Stimulated activated CD4-positive, alpha-beta T cell treated with anti-CD3 and anti-CD28 coated beads, Interleukin-4, amount 100 ng/mL, for 4 hours (primary cell): ENCODE results near the gene SURF6.
"Not testable (repeated sequence)": the region's sequence is repeated elsewhere in the genome, so short reads cannot be mapped to it uniquely, and the experiment has no call there.

ENCODE experiments used
- DNase-seq, 2 experiments: peaks; one replicate each; pipeline ENCODE4 v3.0.0-alpha.2; 2020

Gene SURF6

DNA sequence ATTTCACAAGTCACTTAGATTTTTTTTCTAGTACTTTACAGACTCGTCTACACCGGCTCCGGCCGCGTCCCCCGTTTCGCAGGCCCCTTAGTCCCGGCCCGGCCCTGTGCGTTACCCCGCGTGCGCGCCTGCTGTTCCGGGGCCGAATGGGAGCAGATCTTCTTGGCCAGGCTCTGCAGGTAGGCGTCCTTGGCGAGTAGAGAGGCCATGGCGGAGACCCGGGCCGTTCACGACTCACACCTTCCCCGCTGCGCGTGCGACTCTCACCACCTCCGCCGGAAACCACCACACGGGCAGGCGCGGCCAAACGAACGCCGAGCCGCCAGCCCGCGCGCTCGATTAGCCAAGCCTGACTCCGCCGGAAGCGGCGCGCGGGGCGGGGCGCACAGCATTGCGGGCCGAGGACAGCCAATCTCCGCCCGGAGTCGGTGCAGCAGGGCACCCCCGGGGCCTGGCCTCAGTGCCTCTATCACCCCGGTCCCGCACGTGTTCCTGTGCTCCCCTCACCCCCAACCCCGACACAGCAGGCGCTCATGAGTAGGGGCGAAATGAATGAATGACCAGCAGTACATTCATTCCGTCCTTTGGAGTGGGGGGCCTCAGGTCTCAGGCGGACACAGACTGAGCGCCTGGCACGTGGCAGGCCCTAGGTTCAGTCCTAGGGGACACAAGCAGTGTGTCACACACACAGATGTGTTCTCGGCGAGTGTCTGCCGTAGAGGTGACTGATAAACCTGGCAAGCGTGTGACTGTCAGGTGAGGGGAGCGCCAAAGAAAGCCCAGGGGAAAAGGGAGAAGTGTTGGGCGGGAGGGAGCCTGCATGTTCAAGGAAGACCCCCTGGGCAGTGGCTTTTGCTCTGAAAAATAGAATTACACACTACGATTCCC is at the start of gene SURF6:
SURF6 (minus strand) TSS at position 265 of the 888 bp plus-strand sequence; CDS start at position 209, 56 bp downstream.
- peak; percentile 93 to 95 for DNase-seq

DNA sequence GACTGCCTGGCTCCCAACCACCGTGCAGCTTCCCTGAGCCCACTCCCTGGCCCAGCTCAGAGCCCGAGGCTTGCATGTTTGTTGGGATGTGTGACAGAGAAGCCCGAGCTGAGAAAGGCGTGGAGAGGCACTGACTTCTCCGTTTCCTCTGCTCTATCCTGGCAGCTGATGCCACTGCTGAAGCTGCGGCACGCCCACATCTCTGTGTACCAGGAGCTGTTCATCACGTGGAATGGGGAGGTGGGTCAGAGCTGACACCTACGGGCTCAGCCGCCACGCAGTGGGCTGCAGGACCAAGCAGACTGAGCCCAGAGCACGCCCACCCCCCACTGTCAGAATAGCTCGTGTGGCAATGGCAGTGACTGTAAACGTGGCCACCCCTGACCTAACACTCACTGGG is 49.5 kb upstream of the SURF6 start:
- no peak for DNase-seq

DNA sequence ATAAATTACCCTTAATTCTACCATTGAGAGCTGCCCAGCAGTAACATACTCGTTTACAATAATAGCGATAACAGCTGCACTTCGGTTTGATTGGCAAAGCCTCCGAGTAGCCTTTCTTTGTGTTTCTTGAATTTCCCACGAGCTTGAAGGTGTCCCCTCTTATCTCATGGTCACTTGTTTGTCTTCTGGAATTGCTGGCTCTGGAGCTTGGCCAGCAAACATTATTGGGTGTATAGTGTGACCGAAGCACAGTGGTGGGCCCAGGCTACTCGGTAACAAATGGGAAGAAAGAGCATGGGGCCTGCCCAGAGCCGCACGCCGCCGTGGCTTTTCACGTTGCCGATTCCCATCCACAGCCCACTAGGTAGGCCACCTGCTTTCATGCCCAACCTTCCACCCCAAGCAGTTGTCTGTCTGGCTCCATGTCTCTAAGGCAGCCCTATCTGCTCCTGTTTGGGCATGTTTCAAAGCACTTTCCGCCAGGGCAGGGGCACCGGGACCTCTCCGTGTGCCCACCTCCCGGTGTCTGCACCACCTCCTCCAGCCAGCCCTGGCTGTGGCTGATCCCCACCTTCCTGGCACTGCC is 48.8 kb upstream of the SURF6 start:
- no peak for DNase-seq

DNA sequence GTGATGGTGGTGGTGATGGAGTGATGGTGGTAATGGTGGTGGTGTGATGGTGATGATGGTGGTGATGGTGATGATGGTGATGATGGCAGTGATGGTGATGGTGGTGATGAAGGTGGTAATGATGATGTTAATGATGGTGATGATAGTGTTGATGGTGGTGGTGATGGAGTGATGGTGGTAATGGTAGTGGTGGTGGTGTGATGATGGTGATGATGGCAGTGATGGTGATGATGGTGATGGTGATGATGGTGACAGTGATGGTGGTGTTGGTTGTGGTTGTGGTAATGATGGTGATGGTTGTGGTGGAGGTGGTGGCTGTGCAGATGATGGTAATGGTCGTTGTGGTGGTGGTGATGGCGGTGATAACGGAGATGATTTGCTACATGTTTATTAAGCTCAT is 47.5 kb upstream of the SURF6 start:
- DNase-seq, result no peak

DNA sequence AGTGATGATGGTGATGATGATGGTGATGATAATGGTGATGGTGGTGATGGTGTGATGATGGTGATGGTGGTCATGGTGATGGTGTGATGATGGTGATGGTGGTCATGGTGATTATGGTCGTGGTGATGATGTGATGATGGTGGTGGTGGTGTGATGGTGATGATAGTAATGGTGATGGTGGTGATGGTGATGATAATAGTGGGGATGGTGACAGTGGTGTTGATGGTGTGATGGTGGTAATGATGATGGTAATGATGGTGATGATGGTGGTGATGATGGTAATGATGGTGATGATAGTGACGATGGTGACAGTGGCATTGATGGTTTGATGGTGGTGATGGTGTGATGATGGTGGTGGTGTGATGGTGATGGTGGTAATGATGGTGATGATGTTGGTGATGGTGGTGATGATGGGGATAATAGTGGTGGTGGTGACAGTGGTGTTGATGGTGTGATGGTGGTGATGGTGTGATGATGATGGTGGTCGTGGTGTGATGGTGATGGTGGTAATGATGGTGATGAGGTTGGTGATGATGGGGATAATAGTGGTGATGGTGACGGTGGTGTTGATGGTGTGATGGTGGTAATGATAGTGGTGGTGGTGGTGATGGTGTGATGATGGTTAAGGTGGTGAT is 46.6 kb upstream of the SURF6 start:
- no peak for DNase-seq

DNA sequence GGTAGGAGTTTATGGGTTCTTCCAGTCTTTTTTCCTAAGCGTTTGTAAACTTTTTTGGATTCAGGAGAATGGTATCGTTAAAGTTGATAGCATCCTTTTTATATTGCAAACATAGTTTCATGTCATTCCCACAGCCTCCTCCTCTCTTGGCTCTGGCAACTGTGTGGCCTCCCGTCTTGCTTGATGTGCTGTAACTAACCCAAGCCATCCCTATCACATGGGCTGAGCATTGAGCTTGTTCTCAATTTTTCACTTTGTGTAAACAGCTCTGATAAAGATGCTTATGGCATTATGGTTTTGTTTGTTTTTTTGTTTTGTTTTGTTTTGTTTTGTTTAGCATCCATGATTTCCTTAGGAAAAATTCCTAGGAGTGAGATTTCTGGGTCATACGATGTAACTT is 44.7 kb upstream of the SURF6 start:
- DNase-seq, result no peak

DNA sequence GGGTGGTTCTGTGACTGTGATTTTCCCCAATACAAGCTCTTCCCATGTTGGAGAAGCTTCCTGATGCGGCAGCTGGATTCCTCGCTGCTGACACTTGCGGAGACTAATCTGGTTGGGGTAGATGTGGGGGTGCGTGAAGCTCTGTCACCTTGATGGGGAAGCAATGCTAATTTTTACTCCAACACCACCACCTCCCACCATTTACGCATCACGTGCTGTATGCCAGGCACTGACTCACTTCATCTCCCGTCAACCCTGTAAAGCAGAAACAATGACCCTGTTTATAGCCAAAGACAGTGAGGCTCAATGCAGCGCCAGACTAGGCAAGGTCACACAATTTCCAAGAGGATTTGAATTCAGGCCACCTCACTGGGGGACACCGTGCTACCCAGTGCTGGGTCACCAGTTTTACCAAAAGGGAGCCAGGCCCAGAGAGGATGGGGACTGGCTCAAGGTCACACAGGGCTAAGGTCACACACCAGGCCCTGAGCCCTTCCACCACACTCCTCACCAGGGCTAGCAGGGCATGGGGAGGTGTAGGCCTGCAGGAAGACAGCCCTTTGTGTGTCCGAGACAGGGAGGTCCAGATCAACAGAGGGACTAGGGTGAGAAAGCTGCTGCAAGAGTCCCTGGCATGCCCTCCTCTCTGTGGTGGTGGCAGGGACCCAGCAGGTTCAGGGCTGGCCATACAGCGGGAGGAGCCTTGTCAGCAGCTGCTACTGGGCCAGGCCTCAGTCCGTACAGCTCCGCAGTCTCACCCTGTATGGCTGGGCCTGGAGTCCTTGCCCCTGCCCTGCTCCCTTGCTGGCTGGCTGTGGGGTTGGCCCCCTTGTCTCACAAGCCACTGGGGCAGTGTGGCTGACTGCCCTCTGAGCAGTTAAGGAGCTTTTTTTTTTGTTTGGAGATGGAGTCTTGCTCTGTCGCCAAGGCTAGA is 43.4 kb upstream of the SURF6 start:
- DNase-seq, result no peak

DNA sequence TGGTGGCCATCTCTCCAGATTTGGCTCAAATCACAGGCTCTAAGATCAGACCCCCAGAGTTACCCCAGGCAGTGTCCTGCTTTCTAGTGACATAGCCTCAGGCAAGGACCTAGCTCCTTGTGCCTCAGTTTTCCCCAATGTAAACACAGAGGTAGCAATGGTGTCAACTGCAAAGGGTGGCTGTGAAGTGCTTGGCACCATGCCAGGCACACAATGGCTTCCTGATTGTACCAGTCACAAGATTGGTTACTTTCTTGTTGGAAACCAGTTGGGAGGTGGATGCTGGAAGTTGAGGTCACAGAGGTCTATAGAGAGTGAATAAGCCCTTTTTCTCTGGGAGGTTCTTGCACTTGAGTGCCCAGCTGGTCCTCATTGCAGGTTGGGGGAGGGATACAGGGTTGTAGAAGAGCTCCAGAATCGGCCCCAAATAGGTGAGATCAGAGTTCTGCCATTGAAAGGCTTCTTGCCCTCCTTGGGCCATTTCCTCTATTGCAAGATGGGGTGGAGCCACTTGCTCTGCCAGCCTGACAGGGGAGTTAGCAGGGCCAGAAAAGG is 42.5 kb upstream of the SURF6 start:
- DNase-seq, result no peak

DNA sequence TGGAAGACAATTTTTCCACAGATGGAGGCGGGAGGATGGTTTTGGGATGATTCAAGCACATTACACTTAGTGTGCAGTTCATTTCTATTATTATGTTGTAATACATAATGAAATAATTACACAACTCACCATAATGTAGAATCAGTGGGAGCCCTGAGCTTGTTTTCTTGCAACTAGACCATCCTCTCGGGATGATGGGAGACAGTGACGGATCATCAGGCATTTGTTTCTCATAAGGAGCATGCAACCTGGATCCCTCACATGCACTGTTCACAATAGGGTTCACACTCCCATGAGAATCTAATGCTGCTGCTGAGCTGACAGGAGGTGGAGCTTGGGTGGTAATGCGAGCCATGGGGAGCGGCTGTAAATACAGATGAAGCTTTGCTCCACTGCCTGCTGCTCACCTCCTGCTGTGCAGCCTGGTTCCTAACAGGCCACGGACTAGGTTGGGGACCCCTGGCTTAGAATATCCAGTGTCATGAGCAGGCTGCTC is 41.8 kb upstream of the SURF6 start:
- DNase-seq, result no peak

DNA sequence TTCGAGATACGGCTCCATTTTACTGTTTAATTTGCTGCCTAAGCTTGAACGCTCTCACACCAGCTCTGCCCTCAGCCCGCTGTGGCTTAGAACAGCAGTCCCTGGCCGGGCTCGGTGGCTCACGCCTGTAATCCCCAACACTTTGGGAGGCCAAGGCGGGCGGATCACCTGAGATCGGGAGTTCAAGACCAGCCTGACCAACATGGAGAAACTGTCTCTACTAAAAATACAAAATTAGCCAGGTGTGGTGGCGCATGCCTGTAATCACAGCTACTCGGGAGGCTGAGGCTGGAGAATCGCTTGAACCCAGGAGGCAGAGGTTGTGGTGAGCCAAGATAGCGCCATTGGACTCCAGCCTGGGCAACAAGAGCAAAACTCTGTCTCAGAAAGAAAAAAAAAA is 41.3 kb upstream of the SURF6 start:
- DNase-seq, result not testable (repeated sequence)

DNA sequence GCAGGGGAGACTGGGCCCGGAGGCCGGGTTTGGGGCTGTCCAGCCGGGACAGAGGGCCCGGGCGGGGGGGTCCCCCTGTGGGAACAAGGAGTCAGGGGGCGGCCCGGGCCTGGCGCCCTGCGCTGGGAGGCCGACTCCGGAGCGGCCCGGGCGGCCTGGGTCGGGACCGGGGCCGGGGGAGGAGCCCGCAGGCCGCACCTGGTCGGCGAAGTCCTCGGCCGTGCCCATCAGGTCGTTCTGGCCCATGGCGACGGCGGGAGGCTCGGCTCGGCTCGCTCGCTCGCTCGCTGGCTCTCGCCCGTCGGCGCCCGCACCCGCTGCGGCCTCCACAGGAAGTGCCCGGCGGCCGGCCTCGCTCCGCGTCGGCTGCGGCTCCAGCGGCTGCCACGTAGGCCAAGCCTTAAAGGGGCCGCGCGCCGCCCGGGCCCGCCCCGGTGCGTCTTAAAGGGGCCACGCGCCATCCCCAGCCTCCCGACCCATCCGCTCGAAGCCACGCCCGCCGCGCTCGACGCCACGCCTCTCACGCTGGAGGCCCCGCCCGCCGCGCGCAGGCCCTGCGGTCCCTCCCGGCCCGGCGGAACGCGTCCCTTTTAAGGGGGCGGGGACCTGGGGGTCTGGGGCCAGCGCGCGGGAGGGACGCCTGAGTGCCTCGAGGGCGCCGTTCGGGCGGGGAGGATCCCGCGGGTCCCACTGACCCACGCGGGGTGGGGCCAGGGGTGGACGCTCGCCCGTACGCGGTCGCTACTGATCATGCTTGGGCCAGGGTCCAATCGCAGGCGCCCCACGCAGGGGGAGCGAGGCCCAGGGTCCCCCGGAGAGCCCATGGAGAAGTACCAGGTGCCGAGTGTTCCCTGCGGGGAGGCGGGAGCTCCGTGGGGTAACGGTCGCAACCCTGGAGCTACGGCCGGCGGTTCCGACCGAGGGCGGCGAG is 40.0 kb upstream of the SURF6 start, which contains the start of the genes STKLD1 and SURF4:
STKLD1 (plus strand) TSS at position 643 of the 931 bp plus-strand sequence; CDS start at position 751, 108 bp downstream.
SURF4 (minus strand) TSS at position 337 of the 931 bp plus-strand sequence; CDS start at position 246, 91 bp downstream.
- peak; percentile 91 to 96 for DNase-seq

DNA sequence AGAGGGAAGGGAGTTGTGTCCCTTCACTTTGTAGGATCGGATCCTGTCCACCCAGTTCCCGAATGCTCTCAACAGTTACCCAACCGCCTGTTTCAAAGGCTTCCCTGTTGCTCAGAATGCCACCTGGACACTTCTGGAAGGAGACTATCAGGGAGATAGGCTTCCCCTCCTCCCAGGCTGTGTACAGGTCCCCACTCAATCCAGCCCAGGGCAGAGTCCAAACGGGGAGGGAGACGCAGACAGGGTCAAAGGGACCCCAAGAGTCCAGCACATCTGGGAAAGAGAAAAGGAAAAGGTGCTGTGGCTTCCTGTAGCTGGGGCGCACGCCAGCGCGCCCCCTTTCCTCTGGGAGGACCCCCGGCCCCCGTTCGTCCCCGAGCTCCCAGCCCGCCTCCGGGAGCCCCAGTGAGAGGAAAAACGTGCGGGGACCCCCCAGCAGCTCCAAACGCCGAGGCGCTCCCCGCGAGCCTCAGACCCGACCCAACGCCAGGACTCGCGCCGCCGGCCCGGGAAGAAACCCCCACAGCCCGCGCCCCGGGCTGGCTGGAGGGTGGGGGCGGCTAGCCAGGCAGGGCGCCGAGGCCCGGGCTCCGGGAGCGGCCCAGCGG is 39.2 kb upstream of the SURF6 start:
- DNase-seq, result no peak

DNA sequence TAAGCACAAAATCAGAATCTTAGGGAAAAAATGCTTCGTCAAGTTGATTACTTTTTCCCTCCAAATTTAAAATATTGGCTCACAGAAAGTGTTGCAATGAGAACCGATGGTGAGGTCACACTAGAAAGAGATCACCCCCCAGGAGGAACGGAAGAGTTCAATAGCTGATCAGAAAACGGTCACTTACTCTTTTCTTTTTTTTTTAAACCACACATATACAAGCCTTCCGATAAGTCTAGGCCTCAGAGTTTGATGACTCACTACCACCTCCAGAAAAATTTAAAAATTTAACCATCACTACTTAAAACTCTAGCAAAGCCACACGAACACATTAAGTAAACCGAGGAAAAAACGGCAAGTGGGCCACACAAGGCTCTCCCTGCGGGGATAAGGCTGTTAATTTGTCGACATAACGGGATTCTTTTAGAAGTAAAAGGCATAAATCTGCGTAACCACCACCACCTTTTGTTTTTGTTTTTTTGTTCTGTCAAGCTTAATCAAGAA is 38.7 kb upstream of the SURF6 start:
- DNase-seq, result no peak

DNA sequence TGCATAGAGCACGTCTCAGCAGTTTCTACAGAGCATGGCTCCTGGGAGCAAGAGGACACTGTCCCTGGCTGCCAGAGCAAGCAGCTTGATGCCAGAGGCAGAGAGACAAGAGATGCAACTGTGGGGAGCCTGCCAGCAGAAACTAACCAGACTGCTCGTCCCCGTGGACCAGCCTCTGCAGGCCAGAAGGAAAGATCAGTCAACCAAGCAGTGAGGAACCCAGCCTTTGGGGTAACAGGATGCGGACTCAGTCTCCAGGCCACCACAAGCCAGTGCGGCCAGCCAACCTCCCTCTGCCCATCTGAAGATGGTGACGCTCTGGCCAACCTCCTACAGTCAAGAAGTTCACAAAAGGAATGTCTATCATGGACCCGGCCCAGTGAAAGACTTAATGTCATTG is 36.2 kb upstream of the SURF6 start:
- no peak for DNase-seq

DNA sequence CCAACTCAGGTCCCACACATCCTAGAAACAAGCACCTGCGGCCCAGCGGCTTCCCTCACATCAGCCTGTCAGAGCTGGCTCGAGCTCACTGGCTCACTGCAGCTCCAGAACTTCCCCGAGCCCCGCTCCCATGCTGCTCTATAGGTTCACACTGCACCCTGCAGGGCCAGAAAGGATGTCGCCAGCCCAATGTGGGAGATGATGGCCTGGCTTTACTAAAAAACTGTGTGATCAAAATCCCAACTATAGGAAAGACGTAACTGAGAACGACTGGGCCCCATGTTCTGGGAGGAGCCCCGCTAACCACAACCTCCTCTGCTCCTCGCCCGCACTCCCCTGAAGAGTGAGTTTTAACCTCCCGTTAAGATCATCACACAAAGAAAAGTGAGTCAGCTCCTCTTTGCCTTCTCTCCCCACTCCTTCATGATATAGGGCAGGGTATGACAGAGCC is 35.3 kb upstream of the SURF6 start:
- peak; percentile 61 to 74 for DNase-seq

DNA sequence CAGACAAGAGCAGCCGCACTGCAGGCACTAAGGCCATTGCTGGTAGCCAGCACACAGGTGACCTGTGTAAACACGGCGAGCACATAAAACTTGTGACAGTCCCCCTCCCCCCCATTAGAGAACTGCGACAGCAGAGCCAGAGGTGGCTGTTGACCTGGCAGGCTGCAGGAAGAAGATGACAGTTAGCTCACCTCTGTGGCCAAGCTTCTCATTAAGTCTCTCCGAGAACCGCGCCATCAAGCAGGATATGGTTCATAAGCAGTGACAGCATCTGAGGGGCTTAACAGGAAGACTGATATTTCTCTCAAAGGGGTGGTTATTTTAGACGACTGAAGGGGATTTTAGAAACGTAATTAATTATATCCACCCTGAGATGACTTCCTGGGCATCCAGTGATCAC is 34.7 kb upstream of the SURF6 start:
- peak in 1 of 2 experiments; percentile 30 for DNase-seq

DNA sequence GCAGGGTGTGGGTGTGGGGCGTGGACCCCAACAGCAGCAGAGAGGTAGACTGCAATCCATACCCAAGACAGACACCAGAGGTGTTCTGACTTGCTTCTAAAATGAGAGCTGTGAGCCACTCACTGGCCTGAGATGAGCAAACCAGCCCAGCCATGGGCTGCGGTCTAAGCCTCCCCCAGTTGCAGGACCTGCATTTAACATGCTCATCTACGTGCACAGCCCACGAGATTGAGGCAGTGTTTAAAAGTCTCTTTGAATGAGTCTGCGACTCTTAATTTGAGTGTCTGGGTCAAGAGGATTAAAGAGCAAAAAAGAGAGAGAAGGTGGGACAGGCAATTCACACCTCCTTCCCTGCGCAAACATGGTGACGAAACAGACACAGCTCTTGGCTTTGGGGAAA is 33.9 kb upstream of the SURF6 start:
- no peak for DNase-seq

DNA sequence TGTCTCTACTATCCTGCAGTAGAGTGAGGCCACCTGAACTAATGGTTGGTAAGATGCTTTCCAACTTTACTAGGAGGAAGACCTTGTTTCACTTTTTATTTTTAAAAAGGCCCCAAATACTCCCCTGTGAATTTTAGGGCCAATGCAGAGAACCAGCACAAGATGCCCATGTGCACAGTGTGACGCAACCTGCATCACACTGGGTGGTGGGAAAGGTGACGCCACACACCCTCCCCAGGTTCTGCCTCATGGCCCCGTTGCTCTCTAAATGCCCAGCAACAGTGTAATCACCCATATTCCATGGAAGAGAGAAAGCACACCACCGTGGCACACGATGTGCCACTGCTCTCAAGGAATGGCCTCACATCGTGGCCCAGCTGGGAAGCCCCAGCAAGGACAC is 33.4 kb upstream of the SURF6 start:
- DNase-seq, result no peak

DNA sequence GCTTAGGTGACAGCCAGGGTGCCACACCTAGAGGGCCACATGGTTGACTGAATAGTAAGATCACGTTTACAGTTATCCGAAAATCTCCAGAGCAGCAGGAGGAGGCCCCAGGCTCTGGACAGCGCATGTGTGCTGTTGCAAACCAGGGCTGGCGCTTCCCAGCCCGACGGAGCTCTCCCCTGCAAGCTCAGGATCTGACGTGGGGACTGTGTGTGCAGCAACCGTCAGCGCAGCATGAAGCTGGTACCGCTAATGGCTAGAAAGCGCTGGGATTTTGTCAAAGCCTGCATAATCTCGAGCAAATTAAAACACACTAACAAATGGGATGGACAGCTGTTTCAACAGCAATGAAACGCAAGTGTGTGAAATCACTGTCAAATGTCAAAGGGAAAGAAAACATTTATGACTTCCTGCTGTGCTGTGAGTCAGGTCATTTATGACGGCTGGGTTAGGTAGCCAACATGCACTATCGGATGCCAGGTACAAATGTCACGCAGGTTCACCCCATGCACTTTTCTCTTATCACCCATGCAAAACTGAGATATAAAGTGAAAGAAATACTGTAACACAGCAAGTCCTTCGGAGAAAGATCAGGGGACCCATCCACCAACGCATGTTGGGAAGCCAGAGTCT is 32.4 kb upstream of the SURF6 start:
- DNase-seq, result no peak

DNA sequence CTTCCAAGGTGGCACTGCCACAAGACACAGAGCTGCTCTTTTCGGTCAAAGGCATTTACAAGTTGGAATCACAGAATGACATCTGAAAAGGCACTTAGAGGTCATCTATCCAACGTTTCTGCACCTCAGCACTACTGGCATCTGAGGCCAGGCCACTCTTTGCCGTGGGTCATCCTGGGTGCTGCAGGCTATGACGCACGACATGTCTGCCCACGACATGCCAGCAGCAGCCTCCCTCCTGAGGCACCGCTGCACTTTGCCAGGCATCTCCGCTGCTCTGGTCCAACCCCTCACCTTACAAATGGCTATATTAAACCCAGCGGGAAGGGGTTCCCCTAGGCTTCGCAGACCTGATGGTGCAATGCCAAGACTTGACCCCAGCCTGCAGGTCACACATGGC is 31.8 kb upstream of the SURF6 start:
- DNase-seq, result no peak
